GM12865 (cell line): ENCODE measurements around the gene SLC5A10.

Experiments used
- DNase-seq: peaks from one replicate; pipeline ENCODE4 v3.0.0; 2010; ENCODE audit warnings: low read depth
- H3K4me3 ChIP-seq: 2 replicates; pipeline ENCODE4 v1.5.1; 2011; ENCODE audit warnings: mild to moderate bottlenecking, low read depth, low read length, control low read depth
- TF ChIP-seq, protein P1 (sequence below): IDR thresholded peaks from 2 replicates; pipeline ENCODE4 v1.5.1; 2011; ENCODE audit warnings: low read length, control low read depth, low read depth, inconsistent platforms; ENCODE audit not compliant: insufficient read depth; ENCODE audit errors: missing control alignments

The SLC5A10 gene

DNA sequence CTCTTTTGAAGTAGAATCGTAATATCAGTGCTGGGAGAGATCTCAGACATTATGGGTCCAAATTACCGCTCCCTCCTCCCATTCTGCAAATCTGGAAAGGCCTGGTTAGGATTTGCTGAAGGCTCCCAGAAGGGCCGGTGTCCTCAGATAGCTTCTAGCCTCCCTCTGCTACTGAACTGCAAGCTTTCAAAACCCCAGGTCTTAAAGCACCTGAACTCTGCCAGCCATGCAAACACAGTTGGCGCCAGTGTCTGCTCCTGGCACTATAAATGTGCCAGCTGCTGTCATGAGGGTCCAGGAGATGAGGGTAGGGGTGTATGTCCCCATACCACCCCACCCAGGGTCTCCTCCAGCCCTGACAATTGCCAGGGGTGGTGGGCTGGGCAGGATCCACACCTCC is 24.2 kb downstream of the SLC5A10 start:
- H3K4me3 ChIP-seq: no peak overlapping the region
- no peak for DNase-seq
- TF ChIP-seq, protein P1, sequence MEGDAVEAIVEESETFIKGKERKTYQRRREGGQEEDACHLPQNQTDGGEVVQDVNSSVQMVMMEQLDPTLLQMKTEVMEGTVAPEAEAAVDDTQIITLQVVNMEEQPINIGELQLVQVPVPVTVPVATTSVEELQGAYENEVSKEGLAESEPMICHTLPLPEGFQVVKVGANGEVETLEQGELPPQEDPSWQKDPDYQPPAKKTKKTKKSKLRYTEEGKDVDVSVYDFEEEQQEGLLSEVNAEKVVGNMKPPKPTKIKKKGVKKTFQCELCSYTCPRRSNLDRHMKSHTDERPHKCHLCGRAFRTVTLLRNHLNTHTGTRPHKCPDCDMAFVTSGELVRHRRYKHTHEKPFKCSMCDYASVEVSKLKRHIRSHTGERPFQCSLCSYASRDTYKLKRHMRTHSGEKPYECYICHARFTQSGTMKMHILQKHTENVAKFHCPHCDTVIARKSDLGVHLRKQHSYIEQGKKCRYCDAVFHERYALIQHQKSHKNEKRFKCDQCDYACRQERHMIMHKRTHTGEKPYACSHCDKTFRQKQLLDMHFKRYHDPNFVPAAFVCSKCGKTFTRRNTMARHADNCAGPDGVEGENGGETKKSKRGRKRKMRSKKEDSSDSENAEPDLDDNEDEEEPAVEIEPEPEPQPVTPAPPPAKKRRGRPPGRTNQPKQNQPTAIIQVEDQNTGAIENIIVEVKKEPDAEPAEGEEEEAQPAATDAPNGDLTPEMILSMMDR: no peak

DNA sequence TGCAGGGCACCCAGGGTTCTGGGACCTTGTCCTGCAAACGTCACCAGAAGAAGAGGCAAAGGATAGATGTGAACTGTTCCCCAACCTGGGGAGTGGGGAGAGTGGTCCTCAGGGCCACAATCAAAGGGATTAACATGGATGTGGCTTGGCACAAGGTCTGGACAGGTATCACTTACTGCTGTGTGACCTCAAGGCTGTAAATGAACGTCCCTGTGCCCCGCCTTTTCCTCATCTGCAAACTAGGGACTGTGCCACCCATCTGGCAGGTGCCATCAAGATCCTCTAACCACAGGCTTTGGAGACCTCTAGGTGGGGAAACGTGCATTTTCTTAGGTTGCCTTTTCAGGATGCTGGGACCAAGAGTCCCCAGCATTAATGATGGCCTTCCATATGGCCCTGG is 25.1 kb downstream of the SLC5A10 start:
- TF ChIP-seq, protein P1: no peak
- H3K4me3 ChIP-seq: no peak overlapping the region
- DNase-seq: no peak

DNA sequence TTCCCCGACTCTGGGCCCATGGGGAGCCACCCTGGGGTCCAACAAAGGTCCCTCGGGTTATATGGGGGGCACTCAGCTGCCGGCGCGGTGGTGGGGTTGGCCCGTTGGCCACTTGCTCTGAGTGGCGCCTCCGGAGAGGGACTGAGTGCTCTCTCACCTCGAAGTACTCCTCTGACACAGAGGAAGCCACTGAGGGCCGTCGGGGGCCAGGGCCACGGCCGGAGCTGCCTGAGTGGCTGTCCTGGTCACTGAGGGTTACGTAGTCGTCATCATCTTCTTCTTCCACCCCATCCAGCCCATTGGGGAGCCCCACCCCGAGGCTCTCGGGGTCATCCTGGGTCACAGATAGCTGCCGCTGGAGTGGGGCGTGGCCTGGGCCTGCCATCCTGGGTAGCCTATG is 25.7 kb downstream of the SLC5A10 start:
- H3K4me3 ChIP-seq: no peak overlapping the region
- TF ChIP-seq, protein P1: no peak
- no peak for DNase-seq

DNA sequence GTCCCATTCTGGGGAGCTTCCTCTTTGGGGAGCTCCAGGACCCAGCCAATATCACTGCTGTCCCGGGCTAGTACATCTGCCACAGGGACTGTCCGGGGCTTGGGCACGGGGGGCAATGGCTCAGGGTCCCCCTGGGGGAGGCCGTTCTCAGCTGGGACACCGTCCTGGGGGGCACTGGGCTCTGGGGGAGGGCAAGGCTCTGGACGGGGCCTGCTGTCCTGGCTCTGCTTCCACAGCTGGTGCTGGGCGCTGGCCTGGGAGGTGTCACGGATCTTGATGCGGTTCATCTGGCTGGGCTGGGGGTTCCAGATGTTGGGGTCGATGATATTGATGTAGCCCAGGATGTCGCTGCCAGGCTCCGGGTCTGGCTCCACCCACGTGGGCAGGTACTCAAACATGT is 26.1 kb downstream of the SLC5A10 start:
- H3K4me3 ChIP-seq: no peak overlapping the region
- TF ChIP-seq, protein P1: no peak
- DNase-seq: no peak

DNA sequence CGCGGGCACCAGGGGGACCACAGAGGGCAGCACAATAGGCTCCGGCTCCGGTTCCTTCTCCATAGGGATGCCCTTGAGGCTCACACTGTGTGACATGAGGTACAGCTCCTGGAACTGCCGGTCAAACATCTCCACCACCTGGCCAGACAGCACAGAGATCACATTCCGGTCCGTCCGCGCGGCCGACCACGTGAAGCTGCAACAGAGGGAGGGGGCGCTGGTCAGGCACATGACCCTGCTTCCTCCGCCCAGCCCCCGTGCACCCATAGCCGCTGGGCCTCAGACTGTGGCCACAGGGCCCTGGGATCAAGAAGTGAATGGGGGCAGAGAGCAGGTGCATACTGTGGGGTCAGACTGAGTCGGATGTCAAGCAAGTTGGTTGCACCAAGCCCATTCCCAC is 26.7 kb downstream of the SLC5A10 start:
- TF ChIP-seq, protein P1: no peak
- no peak overlapping the region for H3K4me3 ChIP-seq
- DNase-seq: no peak

DNA sequence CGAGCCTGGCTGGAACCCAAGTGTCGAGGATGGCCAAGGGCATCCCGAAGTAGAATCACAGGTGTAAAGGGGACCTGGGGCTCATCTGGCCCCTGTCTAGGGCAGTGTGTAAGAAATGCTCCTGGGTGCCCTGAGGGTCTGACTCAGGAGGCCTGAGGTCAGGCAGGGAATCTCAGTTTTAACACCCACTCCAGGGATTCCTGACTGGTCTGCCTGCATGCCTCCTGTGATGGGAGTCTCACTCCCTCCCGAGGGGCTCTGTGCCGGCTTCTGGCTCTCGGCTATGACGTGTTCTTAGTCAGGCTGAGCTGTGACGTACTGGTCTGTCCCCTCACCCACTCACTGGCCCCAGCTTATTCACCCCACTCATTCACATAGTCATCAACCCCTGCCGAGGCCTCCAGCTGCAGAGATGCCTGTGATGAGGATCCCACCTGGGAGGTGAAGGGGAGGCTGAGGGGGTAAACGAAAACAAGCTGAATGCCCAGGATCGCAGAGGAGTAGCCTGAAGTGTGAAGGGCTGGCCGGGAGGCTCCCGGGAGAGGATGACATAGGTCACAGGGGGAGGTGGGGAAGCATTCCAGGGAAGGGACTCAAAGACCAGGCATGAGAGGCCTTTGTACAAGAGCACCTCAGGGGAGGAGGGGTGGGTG is 28.8 kb downstream of the SLC5A10 start:
- no peak for DNase-seq
- H3K4me3 ChIP-seq: no peak overlapping the region
- TF ChIP-seq, protein P1: no peak

DNA sequence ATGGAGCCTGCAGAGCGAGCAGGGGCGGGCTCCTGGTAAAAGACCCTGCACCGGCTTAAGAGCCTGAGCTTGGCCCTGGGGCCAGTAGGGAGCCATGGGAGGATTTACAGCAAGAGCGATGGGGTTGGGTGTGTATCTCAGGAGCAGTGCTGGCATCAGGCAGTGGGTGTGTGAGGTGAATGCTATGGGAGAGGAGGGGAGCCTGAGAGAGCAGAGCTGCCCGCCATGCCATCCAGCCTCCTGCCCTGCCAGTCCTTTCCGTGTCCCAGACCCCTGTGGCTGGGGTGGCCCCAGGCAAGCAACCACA is 29.3 kb downstream of the SLC5A10 start:
- TF ChIP-seq, protein P1: no peak
- no peak for DNase-seq
- no peak overlapping the region for H3K4me3 ChIP-seq
